SK-N-SH (cell line): ENCODE measurements around the gene TNPO2. TPM values are rescaled to one million over a fixed set of nuclear protein-coding genes. Genes with fewer than 3 reads are reported as not detected.
A peak's percentile ranks its signal among the peaks of the same experiment; 100 is the strongest.

Source experiments
- CTCF ChIA-PET: fragments of 300-600, 350-600 bp; formaldehyde crosslinking; extraction: SDS; loops from one replicate; lab custom pipeline; 2021; lab: Yijun Ruan, JAX
- POLR2A ChIA-PET: fragments of 350-600 bp; sonication (Branson Sonifier 250); formaldehyde crosslinking; extraction: SDS; loops from one replicate; lab custom pipeline; 2020; ENCODE audit warnings: antibody characterized with exemption, inconsistent platforms; lab: Yijun Ruan, JAX
- DNase-seq: peaks from one replicate; pipeline ENCODE4 v3.0.0; 2012
- H2AFZ ChIP-seq: fragments of 200-600 bp; sonication (generic); 2 replicates; pipeline ENCODE4 v1.8.1; 2016; ENCODE audit warnings: antibody characterized with exemption, mild to moderate bottlenecking, low read depth
- H3F3A ChIP-seq: fragments of 200-600 bp; sonication (generic); replicated peaks from 2 replicates; pipeline ENCODE3; 2016; ENCODE audit warnings: antibody characterized with exemption, mild to moderate bottlenecking; ENCODE audit not compliant: insufficient read depth
- H3K27ac ChIP-seq, 2 experiments: fragments of 200-500 bp in 1 of 2; fragments of 200-600 bp in 1 of 2; sonication (Bioruptor generic) in 1 of 2; sonication (generic), shearing (Covaris generic) in 1 of 2; 2 replicates each; pipeline versions ENCODE4 v1.5.1 to v1.6.1; 2014 to 2016; ENCODE audit warnings: low read depth in 2 of 2, inconsistent platforms in 1 of 2, low read length in 1 of 2, mild to moderate bottlenecking in 1 of 2, mixed read lengths in 1 of 2
- H3K27me3 ChIP-seq: fragments of 200-600 bp; sonication (generic), shearing (Covaris generic); 2 replicates; pipeline ENCODE4 v1.6.1; 2016; ENCODE audit warnings: mixed run types; ENCODE audit not compliant: insufficient read depth
- H3K36me3 ChIP-seq, 2 experiments: fragments of 200-500 bp in 1 of 2; fragments of 200-600 bp in 1 of 2; sonication (Bioruptor generic) in 1 of 2; sonication (generic) in 1 of 2; replicated peaks in 1 of 2; 2 replicates each; pipeline versions ENCODE3 to v1.5.1; 2014 to 2016; ENCODE audit warnings: low read length in 1 of 2, mild to moderate bottlenecking in 1 of 2; ENCODE audit not compliant: insufficient read depth in 2 of 2, control insufficient read depth in 1 of 2
- H3K4me1 ChIP-seq, 2 experiments: fragments of 200-500 bp in 1 of 2; fragments of 200-600 bp in 1 of 2; sonication (Bioruptor generic) in 1 of 2; sonication (generic), shearing (Covaris generic) in 1 of 2; 2 replicates each; pipeline versions ENCODE4 v1.5.1 to v1.6.1; 2014 to 2016; ENCODE audit warnings: low read depth in 1 of 2, low read length in 1 of 2, mixed run types in 1 of 2; ENCODE audit not compliant: insufficient read depth in 2 of 2, control insufficient read depth in 1 of 2
- H3K4me2 ChIP-seq: fragments of 200-600 bp; sonication (generic), shearing (Covaris generic); 2 replicates; pipeline ENCODE4 v1.6.1; 2017; ENCODE audit warnings: mixed run types
- H3K4me3 ChIP-seq, 2 experiments: fragments of 200-500 bp in 1 of 2; fragments of 200-600 bp in 1 of 2; sonication (Bioruptor generic) in 1 of 2; sonication (generic), shearing (Covaris generic) in 1 of 2; 2 replicates each; pipeline versions ENCODE4 v1.5.1 to v1.8.1; 2014 to 2016; ENCODE audit warnings: low read depth in 2 of 2, inconsistent platforms in 1 of 2, low read length in 1 of 2, mild to moderate bottlenecking in 1 of 2, mixed read lengths in 1 of 2, moderate library complexity in 1 of 2
- H3K79me2 ChIP-seq: fragments of 200-600 bp; sonication (generic); 2 replicates; pipeline ENCODE4 v1.8.1; 2017; ENCODE audit warnings: mild to moderate bottlenecking; ENCODE audit not compliant: insufficient read depth
- H3K9ac ChIP-seq: fragments of 200-600 bp; sonication (generic); 2 replicates; pipeline ENCODE4 v1.6.1; 2017; ENCODE audit warnings: mixed run types
- H3K9me2 ChIP-seq: fragments of 200-600 bp; sonication (generic); 2 replicates; pipeline ENCODE4 v1.6.1; 2017; ENCODE audit warnings: mixed run types
- H3K9me3 ChIP-seq: fragments of 200-600 bp; sonication (generic); 2 replicates; pipeline ENCODE4 v1.6.1; 2017; ENCODE audit warnings: mixed run types, mild to moderate bottlenecking, moderate library complexity
- H4K20me1 ChIP-seq: fragments of 200-600 bp; sonication (generic); 2 replicates; pipeline ENCODE4 v1.6.1; 2017; ENCODE audit warnings: mild to moderate bottlenecking, mixed run types; ENCODE audit not compliant: insufficient read depth
- CHD2 ChIP-seq: fragments of 150-350 bp; IDR thresholded peaks from 2 replicates; pipeline ENCODE4 v1.6.1; 2018; ENCODE audit warnings: low read length; ENCODE audit not compliant: partially characterized antibody
- ELF1 ChIP-seq: IDR thresholded peaks from 2 replicates; pipeline ENCODE4 v1.4.0; 2012
- GATA2 ChIP-seq: sonication (generic); formaldehyde crosslinking; IDR thresholded peaks from 2 replicates; pipeline ENCODE4 v1.5.0; 2020; ENCODE audit warnings: mild to moderate bottlenecking, missing genetic modification reagents
- JUND ChIP-seq: IDR thresholded peaks from 2 replicates; pipeline ENCODE4 v1.4.0; 2012
- MEF2A ChIP-seq: IDR thresholded peaks from 2 replicates; pipeline ENCODE4 v1.4.0; 2012; ENCODE audit warnings: low read depth, borderline replicate concordance
- NFIC ChIP-seq: IDR thresholded peaks from 2 replicates; pipeline ENCODE4 v1.4.0; 2012; ENCODE audit warnings: borderline replicate concordance
- NRF1 ChIP-seq: IDR thresholded peaks from 2 replicates; pipeline ENCODE4 v1.6.1; 2012; ENCODE audit warnings: low read depth, mild to moderate bottlenecking, low read length
- RCOR1 ChIP-seq: fragments of 150-350 bp; IDR thresholded peaks from 2 replicates; pipeline ENCODE4 v1.6.1; 2017; ENCODE audit warnings: antibody characterized with exemption, low read length
- RFX5 ChIP-seq: IDR thresholded peaks from 2 replicates; pipeline ENCODE4 v1.6.1; 2012; ENCODE audit warnings: mild to moderate bottlenecking, improper control_type of control experiment, low read length
- SIN3A ChIP-seq: IDR thresholded peaks from 2 replicates; pipeline ENCODE4 v1.6.1; 2012; ENCODE audit warnings: low read depth, mild to moderate bottlenecking, low read length, moderate library complexity, borderline replicate concordance
- SMC3 ChIP-seq: IDR thresholded peaks from 2 replicates; pipeline ENCODE4 v1.6.1; 2012; ENCODE audit warnings: low read depth, low read length, improper control_type of control experiment
- TAF1 ChIP-seq: IDR thresholded peaks from 2 replicates; pipeline ENCODE4 v1.6.1; 2012; ENCODE audit warnings: low read depth, mild to moderate bottlenecking, low read length, moderate library complexity, borderline replicate concordance
- TEAD4 ChIP-seq: IDR thresholded peaks from 2 replicates; pipeline ENCODE4 v1.4.0; 2012; ENCODE audit warnings: mild to moderate bottlenecking, borderline replicate concordance; ENCODE audit not compliant: insufficient read depth
- YY1 ChIP-seq: IDR thresholded peaks from 2 replicates; pipeline ENCODE4 v1.4.0; 2012; ENCODE audit warnings: low read depth, mild to moderate bottlenecking
- WGBS: methylation state at CpG from one replicate; pipeline ENCODE4 v1.1.6; 2017; ENCODE audit warnings: low lambda C conversion rate; 5-methylcytosine and 5-hydroxymethylcytosine counted together
- polyA plus RNA-seq, 3 experiments: library from polyadenylated mRNA; depleted of rRNA; stranded (reverse); fragments of >200 nt; gene quantifications; 2 replicates each; pipeline ENCODE4 v1.2.3, GENCODE V29; 2012
- TF ChIP-seq, protein P1 (sequence below): IDR thresholded peaks from 2 replicates; pipeline ENCODE4; 2012
- TF ChIP-seq, protein P2 (sequence below): fragments of 150-350 bp; IDR thresholded peaks from 2 replicates; pipeline ENCODE4 v1.6.1; 2017; ENCODE audit warnings: antibody characterized with exemption, low read length, low read depth, borderline replicate concordance
- TF ChIP-seq, protein P3 (sequence below): fragments of 200-600 bp; sonication (generic); IDR thresholded peaks from 2 replicates; pipeline ENCODE4 v1.6.1; 2017; ENCODE audit warnings: antibody characterized with exemption, mild to moderate bottlenecking, moderate library complexity
- TF ChIP-seq, protein P4 (sequence below): IDR thresholded peaks from 2 replicates; pipeline ENCODE4 v1.6.1; 2012; ENCODE audit warnings: mild to moderate bottlenecking, low read depth, low read length, moderate library complexity

The TNPO2 gene
- polyA plus RNA-seq, 1 of the 3 experiments (the other 2 are of a cell fraction): 82.4 TPM

DNA sequence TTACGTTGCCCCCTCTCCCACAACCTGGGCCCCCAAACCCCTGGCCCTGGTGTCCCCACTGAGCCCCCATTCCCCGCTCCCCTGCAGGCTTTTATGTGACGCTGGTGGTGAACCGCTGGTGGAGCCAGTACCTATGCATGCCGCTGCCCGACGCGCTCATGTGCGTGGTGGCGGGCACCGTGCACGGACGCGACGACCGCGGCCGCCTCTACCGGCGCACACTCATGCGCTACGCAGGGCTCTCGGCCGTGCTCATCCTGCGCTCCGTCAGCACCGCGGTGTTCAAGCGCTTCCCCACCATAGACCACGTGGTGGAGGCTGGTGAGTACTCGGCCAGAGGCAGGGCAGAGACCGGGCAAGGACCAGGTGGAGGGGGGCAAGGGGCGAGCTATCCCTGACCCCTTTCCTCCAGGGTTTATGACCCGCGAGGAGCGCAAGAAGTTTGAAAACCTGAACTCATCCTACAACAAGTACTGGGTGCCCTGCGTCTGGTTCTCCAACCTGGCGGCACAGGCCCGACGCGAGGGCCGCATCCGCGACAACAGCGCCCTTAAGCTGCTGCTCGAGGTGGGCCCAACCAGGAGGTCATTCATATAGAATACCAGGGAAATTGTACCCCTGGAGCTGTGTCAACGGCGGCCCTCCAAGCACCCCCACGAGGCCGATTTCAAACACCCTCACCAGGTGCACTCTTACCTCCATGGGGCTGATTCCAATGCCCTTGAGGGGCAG is 30.9 kb upstream of the TNPO2 start:
- H3F3A ChIP-seq: peaks cover 10% of the 10 kb centered on the region
- CTCF ChIA-PET: interaction anchor here (1.2 to 23.9 kb wide), 4 partner anchors 7 to 93 kb away, joined by 3 to 321 read pairs (median 273); partner anchors contain the start of genes BEST2, GET3, JUNB and PRDX2
- no peak overlapping the region for H3K4me2 ChIP-seq
- H3K79me2 ChIP-seq: no peaks in the 10 kb centered on the region
- DNase-seq: peak; percentile 22
- no peak overlapping the region for H3K27ac ChIP-seq
- peaks cover 0 to 7% of the 10 kb centered on the region in 2 experiments for H3K4me1 ChIP-seq
- H3K9me2 ChIP-seq: no peaks in the 10 kb centered on the region
- TF ChIP-seq YY1: no peak
- no peak for TF ChIP-seq NRF1
- TF ChIP-seq TAF1: no peak
- H3K9me3 ChIP-seq: no peaks in the 10 kb centered on the region
- H3K36me3 ChIP-seq: no peaks in the 10 kb centered on the region
- no peak overlapping the region for H3K9ac ChIP-seq
- H2AFZ ChIP-seq: no peak overlapping the region
- POLR2A ChIA-PET: no interaction called here
- H3K4me3 ChIP-seq: no peak overlapping the region
- WGBS: 79% methylated on average over 38 of the region's 50 CpGs
- peaks cover 40% of the 10 kb centered on the region for H3K27me3 ChIP-seq
- H4K20me1 ChIP-seq: no peaks in the 10 kb centered on the region

DNA sequence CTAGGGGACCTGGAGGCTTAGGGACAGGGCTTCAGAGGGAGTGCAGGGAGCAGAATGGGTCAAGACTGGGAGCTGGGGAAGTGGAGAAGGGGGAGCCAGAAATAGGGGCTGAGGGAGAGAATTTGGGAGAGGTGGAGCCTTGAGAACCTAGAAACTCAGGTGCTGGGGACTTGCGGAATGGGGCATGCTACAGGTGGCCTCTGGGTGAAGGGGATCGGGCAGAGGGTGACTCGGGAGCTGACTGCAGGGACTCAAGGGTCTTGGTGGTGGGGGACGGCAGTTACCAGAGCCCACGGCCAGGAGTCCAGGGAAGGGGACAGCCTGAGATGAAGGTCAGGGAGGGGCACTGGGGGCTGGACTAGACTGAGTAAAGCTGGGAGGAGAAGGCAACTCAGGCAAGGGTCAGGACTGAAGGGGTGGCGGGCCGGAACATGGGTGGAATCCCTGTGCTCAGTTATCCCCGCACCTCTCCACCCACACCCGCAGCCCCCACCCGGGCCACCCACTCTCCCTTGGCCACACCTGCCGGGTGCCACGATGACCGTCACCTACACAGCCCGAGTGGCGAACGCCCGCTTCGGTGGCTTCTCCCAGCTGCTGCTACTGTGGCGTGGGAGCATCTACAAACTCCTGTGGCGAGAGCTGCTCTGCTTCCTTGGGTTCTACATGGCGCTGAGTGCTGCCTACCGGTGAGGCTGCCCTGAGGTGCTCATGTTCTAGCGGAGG is 28.5 kb upstream of the TNPO2 start:
- Histone ChIP-seq H3F3A (peaks cover 1% of the 10 kb centered on the region), H3K9ac (no peak overlapping the region), H3K9me3 (no peaks in the 10 kb centered on the region), H3K4me2 (no peak overlapping the region), H4K20me1 (no peaks in the 10 kb centered on the region), H3K27ac (no peak overlapping the region), H3K9me2 (no peaks in the 10 kb centered on the region), H2AFZ (no peak overlapping the region), H3K27me3 (peaks cover 40% of the 10 kb centered on the region), H3K4me1 (peaks cover 0 to 8% of the 10 kb centered on the region in 2 experiments), H3K4me3 (no peak overlapping the region), H3K79me2 (no peaks in the 10 kb centered on the region), H3K36me3 (peaks cover 0 to 6% of the 10 kb centered on the region in 2 experiments)
- ChIA-PET POLR2A (interaction anchor here (0.8 to 1.4 kb wide), 2 partner anchors 10 to 30 kb away, joined by 3 read pairs; no protein-coding TSS in a partner anchor), CTCF (interaction anchor here (0.6 to 23.9 kb wide), 9 partner anchors 9 to 94 kb away, joined by 3 to 273 read pairs (median 4); partner anchors contain the start of gene JUNB)
- DNase-seq: peak; percentile 42
- 21% methylated on average over 11 of the region's 23 CpGs for WGBS
- TF ChIP-seq SMC3 (no peak), NRF1 (no peak), GATA2 (CRISPR knock-in tag) (no peak), ELF1 (no peak), RFX5 (no peak), NFIC (no peak), YY1 (no peak), RCOR1 (no peak), TEAD4 (no peak), CHD2 (no peak), SIN3A (no peak), TAF1 (no peak), JUND (no peak), MEF2A (no peak)
- TF ChIP-seq, protein P1, sequence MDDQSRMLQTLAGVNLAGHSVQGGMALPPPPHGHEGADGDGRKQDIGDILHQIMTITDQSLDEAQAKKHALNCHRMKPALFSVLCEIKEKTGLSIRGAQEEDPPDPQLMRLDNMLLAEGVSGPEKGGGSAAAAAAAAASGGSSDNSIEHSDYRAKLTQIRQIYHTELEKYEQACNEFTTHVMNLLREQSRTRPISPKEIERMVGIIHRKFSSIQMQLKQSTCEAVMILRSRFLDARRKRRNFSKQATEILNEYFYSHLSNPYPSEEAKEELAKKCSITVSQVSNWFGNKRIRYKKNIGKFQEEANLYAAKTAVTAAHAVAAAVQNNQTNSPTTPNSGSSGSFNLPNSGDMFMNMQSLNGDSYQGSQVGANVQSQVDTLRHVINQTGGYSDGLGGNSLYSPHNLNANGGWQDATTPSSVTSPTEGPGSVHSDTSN: no peak
- TF ChIP-seq, protein P2, sequence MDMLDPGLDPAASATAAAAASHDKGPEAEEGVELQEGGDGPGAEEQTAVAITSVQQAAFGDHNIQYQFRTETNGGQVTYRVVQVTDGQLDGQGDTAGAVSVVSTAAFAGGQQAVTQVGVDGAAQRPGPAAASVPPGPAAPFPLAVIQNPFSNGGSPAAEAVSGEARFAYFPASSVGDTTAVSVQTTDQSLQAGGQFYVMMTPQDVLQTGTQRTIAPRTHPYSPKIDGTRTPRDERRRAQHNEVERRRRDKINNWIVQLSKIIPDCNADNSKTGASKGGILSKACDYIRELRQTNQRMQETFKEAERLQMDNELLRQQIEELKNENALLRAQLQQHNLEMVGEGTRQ: no peak
- TF ChIP-seq, protein P3, sequence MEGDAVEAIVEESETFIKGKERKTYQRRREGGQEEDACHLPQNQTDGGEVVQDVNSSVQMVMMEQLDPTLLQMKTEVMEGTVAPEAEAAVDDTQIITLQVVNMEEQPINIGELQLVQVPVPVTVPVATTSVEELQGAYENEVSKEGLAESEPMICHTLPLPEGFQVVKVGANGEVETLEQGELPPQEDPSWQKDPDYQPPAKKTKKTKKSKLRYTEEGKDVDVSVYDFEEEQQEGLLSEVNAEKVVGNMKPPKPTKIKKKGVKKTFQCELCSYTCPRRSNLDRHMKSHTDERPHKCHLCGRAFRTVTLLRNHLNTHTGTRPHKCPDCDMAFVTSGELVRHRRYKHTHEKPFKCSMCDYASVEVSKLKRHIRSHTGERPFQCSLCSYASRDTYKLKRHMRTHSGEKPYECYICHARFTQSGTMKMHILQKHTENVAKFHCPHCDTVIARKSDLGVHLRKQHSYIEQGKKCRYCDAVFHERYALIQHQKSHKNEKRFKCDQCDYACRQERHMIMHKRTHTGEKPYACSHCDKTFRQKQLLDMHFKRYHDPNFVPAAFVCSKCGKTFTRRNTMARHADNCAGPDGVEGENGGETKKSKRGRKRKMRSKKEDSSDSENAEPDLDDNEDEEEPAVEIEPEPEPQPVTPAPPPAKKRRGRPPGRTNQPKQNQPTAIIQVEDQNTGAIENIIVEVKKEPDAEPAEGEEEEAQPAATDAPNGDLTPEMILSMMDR: no peak
- TF ChIP-seq, protein P4, sequence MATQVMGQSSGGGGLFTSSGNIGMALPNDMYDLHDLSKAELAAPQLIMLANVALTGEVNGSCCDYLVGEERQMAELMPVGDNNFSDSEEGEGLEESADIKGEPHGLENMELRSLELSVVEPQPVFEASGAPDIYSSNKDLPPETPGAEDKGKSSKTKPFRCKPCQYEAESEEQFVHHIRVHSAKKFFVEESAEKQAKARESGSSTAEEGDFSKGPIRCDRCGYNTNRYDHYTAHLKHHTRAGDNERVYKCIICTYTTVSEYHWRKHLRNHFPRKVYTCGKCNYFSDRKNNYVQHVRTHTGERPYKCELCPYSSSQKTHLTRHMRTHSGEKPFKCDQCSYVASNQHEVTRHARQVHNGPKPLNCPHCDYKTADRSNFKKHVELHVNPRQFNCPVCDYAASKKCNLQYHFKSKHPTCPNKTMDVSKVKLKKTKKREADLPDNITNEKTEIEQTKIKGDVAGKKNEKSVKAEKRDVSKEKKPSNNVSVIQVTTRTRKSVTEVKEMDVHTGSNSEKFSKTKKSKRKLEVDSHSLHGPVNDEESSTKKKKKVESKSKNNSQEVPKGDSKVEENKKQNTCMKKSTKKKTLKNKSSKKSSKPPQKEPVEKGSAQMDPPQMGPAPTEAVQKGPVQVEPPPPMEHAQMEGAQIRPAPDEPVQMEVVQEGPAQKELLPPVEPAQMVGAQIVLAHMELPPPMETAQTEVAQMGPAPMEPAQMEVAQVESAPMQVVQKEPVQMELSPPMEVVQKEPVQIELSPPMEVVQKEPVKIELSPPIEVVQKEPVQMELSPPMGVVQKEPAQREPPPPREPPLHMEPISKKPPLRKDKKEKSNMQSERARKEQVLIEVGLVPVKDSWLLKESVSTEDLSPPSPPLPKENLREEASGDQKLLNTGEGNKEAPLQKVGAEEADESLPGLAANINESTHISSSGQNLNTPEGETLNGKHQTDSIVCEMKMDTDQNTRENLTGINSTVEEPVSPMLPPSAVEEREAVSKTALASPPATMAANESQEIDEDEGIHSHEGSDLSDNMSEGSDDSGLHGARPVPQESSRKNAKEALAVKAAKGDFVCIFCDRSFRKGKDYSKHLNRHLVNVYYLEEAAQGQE: no peak
